ENCODE results near the gene KHDC4.

DNA sequence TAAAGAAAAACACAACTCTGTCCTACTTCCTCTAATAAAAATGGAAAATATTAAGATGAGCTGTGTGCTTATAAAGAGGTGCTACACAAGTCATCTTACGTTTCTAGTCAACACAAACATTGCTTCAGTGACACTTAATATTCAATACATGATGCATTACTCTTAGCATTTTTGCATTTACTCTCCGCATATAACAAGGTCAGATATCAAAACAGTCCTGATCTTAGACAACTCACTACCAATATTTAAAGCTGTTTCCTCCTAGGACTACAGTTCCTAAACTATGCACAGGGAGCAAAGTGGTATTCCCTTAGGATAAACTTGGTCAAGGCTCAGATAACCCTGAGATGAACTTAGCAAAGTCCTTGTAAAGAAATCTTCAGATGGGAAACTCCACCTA lies 35.3 kb downstream of the KHDC4 start:
- TF ChIP-seq CBX3 (IDR thresholded peaks at IDR 0.05; ENCODE audit: borderline replicate concordance, low read depth) (no peak), TCF12 (IDR thresholded peaks at IDR 0.05; ENCODE audit: low read depth, low read length) (no peak), POLR2AphosphoS5 (IDR thresholded peaks at IDR 0.05; ENCODE audit: low read length) (no peak), NR2C2 (IDR thresholded peaks at IDR 0.05; ENCODE audit: borderline replicate concordance, control insufficient read depth, insufficient read length, low read depth) (no peak), POLR2A (IDR thresholded peaks at IDR 0.05; ENCODE audit: low read depth, low read length) (no peak), KDM1A (IDR thresholded peaks at IDR 0.05; ENCODE audit: borderline replicate concordance) (no peak), DPF2 (IDR thresholded peaks at IDR 0.05) (no peak)
- TF ChIP-seq, protein P1, sequence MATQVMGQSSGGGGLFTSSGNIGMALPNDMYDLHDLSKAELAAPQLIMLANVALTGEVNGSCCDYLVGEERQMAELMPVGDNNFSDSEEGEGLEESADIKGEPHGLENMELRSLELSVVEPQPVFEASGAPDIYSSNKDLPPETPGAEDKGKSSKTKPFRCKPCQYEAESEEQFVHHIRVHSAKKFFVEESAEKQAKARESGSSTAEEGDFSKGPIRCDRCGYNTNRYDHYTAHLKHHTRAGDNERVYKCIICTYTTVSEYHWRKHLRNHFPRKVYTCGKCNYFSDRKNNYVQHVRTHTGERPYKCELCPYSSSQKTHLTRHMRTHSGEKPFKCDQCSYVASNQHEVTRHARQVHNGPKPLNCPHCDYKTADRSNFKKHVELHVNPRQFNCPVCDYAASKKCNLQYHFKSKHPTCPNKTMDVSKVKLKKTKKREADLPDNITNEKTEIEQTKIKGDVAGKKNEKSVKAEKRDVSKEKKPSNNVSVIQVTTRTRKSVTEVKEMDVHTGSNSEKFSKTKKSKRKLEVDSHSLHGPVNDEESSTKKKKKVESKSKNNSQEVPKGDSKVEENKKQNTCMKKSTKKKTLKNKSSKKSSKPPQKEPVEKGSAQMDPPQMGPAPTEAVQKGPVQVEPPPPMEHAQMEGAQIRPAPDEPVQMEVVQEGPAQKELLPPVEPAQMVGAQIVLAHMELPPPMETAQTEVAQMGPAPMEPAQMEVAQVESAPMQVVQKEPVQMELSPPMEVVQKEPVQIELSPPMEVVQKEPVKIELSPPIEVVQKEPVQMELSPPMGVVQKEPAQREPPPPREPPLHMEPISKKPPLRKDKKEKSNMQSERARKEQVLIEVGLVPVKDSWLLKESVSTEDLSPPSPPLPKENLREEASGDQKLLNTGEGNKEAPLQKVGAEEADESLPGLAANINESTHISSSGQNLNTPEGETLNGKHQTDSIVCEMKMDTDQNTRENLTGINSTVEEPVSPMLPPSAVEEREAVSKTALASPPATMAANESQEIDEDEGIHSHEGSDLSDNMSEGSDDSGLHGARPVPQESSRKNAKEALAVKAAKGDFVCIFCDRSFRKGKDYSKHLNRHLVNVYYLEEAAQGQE (IDR thresholded peaks at IDR 0.05; ENCODE audit: low read depth, low read length) = no peak
- TF ChIP-seq, protein P2, sequence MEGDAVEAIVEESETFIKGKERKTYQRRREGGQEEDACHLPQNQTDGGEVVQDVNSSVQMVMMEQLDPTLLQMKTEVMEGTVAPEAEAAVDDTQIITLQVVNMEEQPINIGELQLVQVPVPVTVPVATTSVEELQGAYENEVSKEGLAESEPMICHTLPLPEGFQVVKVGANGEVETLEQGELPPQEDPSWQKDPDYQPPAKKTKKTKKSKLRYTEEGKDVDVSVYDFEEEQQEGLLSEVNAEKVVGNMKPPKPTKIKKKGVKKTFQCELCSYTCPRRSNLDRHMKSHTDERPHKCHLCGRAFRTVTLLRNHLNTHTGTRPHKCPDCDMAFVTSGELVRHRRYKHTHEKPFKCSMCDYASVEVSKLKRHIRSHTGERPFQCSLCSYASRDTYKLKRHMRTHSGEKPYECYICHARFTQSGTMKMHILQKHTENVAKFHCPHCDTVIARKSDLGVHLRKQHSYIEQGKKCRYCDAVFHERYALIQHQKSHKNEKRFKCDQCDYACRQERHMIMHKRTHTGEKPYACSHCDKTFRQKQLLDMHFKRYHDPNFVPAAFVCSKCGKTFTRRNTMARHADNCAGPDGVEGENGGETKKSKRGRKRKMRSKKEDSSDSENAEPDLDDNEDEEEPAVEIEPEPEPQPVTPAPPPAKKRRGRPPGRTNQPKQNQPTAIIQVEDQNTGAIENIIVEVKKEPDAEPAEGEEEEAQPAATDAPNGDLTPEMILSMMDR (IDR thresholded peaks at IDR 0.05 in 2 of 3, conservative IDR thresholded peaks at IDR 0.05 in 1 of 3; ENCODE audit: control insufficient read depth in 2 of 3, extremely low read depth in 1 of 3, insufficient read depth in 1 of 3, low read depth in 3 of 3, low read length in 3 of 3) = no peak
- TF ChIP-seq, protein P3, sequence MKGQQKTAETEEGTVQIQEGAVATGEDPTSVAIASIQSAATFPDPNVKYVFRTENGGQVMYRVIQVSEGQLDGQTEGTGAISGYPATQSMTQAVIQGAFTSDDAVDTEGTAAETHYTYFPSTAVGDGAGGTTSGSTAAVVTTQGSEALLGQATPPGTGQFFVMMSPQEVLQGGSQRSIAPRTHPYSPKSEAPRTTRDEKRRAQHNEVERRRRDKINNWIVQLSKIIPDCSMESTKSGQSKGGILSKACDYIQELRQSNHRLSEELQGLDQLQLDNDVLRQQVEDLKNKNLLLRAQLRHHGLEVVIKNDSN (IDR thresholded peaks at IDR 0.05; ENCODE audit: borderline replicate concordance, extremely low read length, insufficient read depth, low read depth, low read length) = no peak
